Activated CD4-positive, alpha-beta T cell treated with anti-CD3 and anti-CD28 coated beads, Interleukin-2, amount 50 U/mL, for 1 hour (primary cell): ENCODE measurements around the gene UBQLN4.
A peak's percentile ranks its signal among the peaks of the same experiment; 100 is the strongest.
"Not testable (repeated sequence)": the region's sequence is repeated elsewhere in the genome, so short reads cannot be mapped to it uniquely, and the experiment has no call there.

Experiments
- DNase-seq: peaks from one replicate; pipeline ENCODE4 v3.0.0-alpha.2; 2020

The UBQLN4 gene

DNA sequence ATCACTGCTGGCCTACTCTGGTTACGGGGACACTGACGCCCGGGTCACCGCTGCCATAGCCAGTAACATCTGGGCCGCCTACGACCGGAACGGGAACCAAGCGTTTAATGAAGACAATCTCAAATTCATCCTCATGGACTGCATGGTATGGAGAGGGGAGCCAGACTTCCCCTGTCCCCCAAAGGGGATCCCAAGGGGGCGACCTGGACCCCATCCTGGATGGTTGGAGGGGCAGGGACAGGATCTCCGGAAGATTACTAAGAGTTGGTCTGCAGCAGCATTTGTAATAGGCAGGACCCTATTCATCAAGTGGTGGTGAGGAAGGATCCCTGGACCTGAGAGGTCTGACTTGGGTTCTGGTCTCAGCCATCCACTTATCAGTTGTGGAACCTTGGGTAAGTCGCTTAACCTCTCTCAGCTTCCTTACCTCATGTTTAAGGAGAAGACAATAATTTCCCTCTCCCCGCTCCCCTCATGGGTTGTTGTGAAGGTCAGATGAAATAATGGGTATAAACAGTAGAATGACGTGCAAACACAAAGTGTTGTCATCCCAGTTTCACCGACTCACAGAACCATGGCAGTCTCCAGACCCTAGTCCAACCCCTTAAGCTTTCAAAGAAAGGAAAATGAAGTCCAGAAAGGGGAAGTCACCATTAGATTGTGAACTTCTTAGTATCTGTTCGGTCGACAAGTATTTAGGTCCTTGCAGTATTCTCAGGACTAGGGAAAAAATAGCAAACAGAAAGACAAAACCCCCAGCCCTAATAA is 1.9 kb upstream of the UBQLN4 start:
- no peak for DNase-seq

GRCh38 chr1:156054500-156055280 is 1.1 kb upstream of the UBQLN4 start, which contains the start of gene LAMTOR2:
LAMTOR2 (plus strand) TSS chr1:156054782; CDS start chr1:156054890, 108 bp downstream.
- DNase-seq, result peak; percentile 96

GRCh38 chr1:156052862-156053767 is 483 bp downstream of the UBQLN4 start:
- DNase-seq, result peak; percentile 65

DNA sequence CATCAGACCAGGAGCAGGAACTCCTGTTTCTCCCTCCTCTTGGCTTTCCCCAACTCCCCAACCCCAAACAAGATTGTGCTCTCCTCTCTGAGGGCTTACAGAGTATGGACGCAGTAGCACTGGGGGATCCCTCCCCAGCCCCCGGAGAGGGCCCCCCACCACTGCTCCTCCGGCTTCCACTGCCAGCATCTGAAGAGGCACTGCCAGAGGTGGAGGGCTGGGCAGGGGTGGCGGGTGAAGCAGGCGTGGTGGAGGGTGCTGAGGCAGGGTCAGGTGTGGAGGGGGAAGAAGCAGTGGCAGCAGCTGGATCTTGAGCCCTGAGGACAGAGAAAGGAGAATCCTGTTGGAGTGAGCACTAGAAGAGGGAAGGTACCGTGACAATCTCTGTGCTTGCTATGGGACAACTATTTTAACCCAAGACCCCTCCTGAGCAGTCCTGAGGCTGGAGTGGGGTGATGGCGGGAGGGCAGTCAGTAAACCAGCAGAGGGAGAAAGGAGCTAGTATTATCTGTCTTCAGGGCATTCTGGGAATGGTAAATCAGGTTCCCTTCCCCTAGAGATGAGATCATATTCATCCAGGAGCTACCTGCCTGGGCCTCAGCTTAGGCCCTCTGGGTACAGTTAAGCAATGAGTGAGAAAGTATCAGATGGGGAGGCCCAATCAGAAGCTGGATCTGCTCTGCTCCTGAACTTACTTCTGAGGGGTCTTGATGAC is 2.4 kb downstream of the UBQLN4 start:
- DNase-seq, result no peak

DNA sequence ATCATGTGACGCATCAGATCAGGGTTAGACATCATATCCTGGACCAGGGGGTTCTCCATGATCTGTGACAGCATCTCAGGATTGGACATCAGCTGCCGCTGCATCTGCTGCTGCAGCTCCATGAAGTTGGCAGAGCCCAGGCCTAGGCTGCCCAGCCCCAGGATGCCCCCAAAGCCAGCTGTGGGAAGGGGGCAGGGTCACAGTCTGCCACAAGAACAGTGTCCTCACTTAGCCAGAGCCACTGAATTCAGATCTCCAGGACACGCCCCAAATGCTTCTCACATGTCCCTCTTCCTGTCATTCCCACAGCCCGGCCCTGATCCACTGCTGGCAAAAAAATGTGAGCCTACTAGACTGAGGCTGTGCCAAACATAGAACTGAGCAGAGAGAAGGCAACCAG is 3.2 kb downstream of the UBQLN4 start:
- no peak for DNase-seq

- DNase-seq, result no peak
Measured at GRCh38 chr1:156048663-156049258, 4.8 kb downstream of the UBQLN4 start.

- DNase-seq, result no peak
Measured at GRCh38 chr1:156045076-156045475, 8.5 kb downstream of the UBQLN4 start.

DNA sequence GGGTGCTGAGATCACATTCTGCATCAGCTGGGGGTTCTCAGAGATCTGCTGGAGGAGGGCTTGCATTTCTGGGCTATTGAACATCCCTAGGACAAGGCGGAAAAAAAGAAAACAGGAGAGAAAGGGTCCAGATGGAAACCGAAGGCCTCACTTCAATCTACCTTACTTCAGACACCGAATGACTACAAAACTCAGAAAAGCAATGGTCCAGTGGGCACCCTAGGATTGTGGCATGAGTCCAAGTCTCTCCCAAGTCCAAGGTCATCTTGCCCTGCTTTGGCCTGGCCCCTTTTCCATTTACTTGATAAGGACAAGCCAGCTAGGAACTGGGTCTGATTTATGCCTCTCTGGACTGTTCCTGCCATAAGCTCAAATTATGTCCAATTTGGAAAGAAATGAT is 10.8 kb downstream of the UBQLN4 start:
- no peak for DNase-seq

DNA sequence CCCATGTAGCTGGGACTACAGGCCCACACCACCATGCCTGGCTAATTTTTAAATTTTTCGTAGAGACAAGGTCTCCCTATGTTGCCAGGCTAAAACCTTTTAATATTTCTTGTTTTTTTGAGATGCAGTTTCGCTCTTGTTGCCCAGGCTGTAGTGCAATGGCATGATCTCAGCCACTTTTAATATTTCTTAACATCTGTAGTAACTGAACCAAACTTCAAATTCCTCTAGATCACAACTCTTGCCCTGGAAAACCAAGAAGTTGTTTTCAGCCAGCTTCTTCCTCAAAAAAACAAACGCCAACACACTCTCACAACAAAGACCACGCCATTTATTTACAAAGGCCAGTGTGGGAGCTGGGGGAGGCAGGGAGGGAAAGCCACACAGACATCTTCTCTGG is 18.6 kb downstream of the UBQLN4 start:
- DNase-seq, result not testable (repeated sequence)

GRCh38 chr1:156033011-156033410 is 20.6 kb downstream of the UBQLN4 start:
- no peak for DNase-seq

DNA sequence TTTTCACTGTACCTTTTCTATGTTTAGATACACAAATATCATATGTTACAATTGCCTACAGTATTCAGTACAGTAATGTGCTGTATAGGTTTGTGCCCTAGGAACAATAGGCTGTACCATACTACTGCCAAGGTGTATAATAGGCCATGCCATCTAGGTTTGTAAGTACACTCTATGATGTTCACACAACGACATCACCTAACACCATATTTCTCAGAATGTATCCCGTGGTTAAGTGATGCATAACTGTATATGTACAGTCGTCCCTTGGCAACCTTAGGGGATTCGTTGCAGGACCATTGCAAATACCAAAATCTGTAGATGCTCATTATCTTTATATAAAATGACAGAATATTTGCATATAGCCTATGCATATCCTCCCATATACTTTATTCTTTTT is 27.0 kb downstream of the UBQLN4 start:
- DNase-seq, result no peak

GRCh38 chr1:156025876-156026275 is 27.7 kb downstream of the UBQLN4 start:
- peak; percentile 22 for DNase-seq

- DNase-seq, result no peak
Measured at GRCh38 chr1:156024801-156025200, 28.8 kb downstream of the UBQLN4 start.

- DNase-seq, result no peak
Measured at GRCh38 chr1:156021954-156022353, 31.6 kb downstream of the UBQLN4 start.

- no peak for DNase-seq
Measured at GRCh38 chr1:156021093-156021428, 32.5 kb downstream of the UBQLN4 start.

- DNase-seq, result peak; percentile 72
Measured at GRCh38 chr1:156020293-156021092, 33.1 kb downstream of the UBQLN4 start, which contains the start of gene SSR2. SSR2 (minus strand) TSS chr1:156020951; CDS start chr1:156020167, 784 bp downstream.

- DNase-seq, result no peak
Measured at GRCh38 chr1:156019946-156020292, 33.7 kb downstream of the UBQLN4 start.

GRCh38 chr1:156014829-156015228 is 38.8 kb downstream of the UBQLN4 start:
- DNase-seq, result no peak

DNA sequence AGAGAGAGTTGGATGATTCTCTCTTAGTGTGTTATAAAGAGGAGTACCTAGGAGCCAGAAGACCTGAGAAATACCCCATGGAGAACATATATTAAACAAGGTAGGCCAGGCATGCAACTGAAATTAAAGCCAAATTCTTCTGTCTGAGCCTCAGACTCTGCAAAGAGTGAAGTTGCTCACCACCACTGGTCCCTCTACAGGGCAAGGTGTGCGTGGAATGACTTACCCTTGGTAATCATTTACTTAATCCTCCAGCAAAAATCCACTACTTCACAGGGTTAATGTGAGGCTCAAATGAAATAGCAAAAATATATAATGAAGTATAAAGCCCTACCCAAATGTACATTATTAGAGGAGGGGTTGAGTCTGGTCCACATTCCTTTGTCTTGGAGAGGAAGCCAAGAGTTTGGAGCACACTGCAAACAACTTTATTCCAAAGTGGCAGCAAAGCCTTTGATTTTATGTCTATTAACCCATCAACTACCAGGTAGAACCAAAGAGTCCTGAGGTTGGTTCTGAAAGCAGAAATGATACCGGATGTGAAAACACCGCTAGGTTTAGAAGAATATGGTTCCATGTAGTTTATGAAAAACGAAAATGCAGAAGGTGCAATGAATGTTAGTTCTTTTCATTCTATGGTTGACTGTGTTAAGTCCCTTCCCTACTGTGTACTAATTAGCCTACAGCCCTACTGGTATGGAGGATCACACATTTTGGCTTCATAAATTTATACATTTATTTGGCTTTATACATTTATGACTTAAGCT is 41.4 kb downstream of the UBQLN4 start:
- no peak for DNase-seq

GRCh38 chr1:156009404-156009803 is 44.2 kb downstream of the UBQLN4 start:
- DNase-seq, result no peak
